T-helper 17 cell (primary cell): Measurements from ENCODE around the gene HIPK2. TPM values are rescaled to one million over a fixed set of nuclear protein-coding genes. Genes with fewer than 3 reads are reported as not detected.

Source experiments
- ATAC-seq: fragments of 150-1000 bp; cut with Tn5 transposase; 2 replicates; pipeline ENCODE4 v1.10.0; 2021; ENCODE audit warnings: mild to moderate bottlenecking, moderate library complexity
- DNase-seq, 3 donors: peaks; one replicate each; pipeline versions ENCODE4 v3.0.0 to v3.0.0-alpha.2; 2020 to 2021
- H3K9me3 ChIP-seq: one replicate; pipeline ENCODE4 v1.7.0; 2013; ENCODE audit warnings: low read length, mild to moderate bottlenecking; ENCODE audit not compliant: control insufficient read depth, poor library complexity, severe bottlenecking
- H3K27ac Mint-ChIP-seq: one replicate; pipeline ENCODE4 v1.8.0; 2022; ENCODE audit warnings: mild to moderate bottlenecking, moderate library complexity, mixed read lengths
- H3K27me3 Mint-ChIP-seq: one replicate; pipeline ENCODE4 v1.8.0; 2022; ENCODE audit warnings: mixed read lengths
- H3K36me3 Mint-ChIP-seq: one replicate; pipeline ENCODE4 v1.8.0; 2022; ENCODE audit warnings: low read depth, mixed read lengths
- H3K4me1 Mint-ChIP-seq: one replicate; pipeline ENCODE4 v1.8.0; 2022; ENCODE audit warnings: mild to moderate bottlenecking, mixed read lengths
- H3K4me3 Mint-ChIP-seq: one replicate; pipeline ENCODE4 v1.8.0; 2022; ENCODE audit warnings: mild to moderate bottlenecking, moderate library complexity, mixed read lengths
- total RNA-seq, 4 donors: library from RNA in 2 of 4; stranded (reverse) in 2 of 4; gene quantifications; one replicate each; pipeline ENCODE4 v1.2.3 and lab custom pipeline; 2022 to 2026

HIPK2 gene
- total RNA-seq, 2 donors from 2014 or later: 36.9 to 42.9 TPM

DNA sequence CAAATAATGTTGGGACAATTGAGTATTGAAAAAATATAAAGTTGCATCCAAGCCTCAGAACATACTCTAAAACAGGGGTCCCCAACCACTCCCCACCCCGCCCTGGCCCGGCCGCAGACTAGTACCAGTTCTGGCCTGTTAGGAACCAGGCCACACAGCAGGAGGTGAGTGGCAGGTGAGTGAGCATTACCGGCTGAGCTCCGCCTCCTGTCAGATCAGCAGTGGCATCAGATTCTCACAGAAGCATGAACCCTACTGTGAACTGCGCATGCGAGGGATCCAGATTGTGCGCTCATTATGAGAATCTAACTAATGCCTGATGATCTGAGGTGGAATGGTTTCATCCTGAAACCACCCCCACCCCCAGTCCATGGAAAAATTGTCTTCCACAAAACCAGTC is 19.4 kb downstream of the HIPK2 start:
- no peaks in the 10 kb centered on the region for H3K27me3 Mint-ChIP-seq
- H3K27ac Mint-ChIP-seq: no peak overlapping the region
- DNase-seq (no peak), ATAC-seq (no peak)
- H3K4me1 Mint-ChIP-seq: peaks cover 56% of the 10 kb centered on the region
- H3K9me3 ChIP-seq: no peaks in the 10 kb centered on the region
- no peak overlapping the region for H3K4me3 Mint-ChIP-seq
- peaks cover 3% of the 10 kb centered on the region for H3K36me3 Mint-ChIP-seq

DNA sequence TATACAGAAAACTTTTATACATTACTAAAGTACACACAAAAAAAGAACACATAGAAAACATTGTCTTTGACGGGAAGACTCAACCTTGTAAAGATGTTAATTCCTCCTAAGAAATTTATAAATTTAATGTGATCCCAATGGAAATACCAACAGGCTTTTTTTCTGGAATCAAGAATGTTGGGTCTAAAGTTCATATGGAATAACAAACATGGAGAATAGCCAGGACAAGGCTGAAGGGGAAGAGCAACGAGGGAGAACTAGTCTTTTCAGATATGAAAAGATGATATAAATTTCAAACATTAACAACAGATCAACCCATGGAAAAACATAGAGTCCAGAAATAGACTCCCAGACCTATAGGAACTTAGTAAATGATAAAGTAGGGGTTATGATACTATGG is 19.8 kb downstream of the HIPK2 start:
- Mint-ChIP-seq H3K36me3 (peaks cover 3% of the 10 kb centered on the region), H3K27ac (no peak overlapping the region), H3K27me3 (no peaks in the 10 kb centered on the region), H3K4me1 (peaks cover 60% of the 10 kb centered on the region), H3K4me3 (no peak overlapping the region)
- H3K9me3 ChIP-seq: no peaks in the 10 kb centered on the region
- ATAC-seq: no peak
- no peak for DNase-seq

DNA sequence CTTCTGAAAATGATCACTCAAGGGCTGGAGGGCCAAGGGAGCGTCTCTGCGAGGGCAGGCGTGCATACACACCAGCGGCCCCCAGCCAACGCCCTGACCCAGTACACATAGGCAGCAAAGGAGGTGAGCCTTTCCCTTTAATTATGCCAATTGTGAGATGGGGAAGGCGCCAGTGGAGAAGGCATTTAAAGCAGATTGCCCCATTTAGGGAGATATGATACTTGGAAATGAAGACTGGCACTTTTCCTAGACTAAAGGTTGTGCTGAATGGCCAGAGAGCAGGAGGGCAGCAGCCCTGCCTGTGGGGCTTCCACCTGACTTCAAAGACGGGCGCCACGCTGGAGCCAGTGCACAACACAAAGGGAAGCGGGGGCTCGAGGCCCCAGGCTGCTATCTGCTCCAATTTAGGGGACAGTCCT is 24.1 kb downstream of the HIPK2 start:
- ATAC-seq (no peak), DNase-seq (no peak)
- H3K36me3 Mint-ChIP-seq: no peaks in the 10 kb centered on the region
- no peak overlapping the region for H3K4me3 Mint-ChIP-seq
- peak overlapping the region; percentile 29 for H3K27ac Mint-ChIP-seq
- no peaks in the 10 kb centered on the region for H3K27me3 Mint-ChIP-seq
- no peaks in the 10 kb centered on the region for H3K9me3 ChIP-seq
- peaks cover 55% of the 10 kb centered on the region for H3K4me1 Mint-ChIP-seq

DNA sequence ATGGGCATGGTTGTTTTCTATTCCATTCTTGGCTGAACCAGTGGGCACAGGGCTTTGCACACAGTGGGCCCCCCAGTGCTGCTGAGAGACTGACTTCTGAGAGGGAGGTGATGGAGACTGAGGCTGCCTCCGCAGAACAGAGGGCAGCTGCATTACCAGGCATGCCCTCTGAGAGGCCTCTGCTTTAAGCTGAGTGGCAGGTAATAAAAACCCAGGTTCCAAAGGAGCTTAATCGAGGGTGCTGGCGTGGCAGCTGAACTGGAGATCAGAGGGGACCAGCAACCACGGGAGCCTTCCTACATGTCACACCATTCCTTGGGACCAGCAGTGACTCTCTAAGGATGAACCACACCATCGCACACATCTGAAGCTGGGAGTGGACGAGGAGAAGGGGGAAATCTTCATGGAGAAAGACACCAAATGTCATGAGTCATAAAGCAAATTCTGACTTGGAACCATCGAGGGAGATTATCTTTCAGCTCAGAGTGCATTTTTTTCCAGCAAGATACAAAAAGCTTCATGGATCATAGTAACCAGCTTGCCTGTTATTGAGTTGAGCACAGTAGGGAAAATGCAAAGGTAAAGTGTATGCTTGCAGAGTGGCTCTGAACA is 24.6 kb downstream of the HIPK2 start:
- Mint-ChIP-seq H3K4me1 (peaks cover 51% of the 10 kb centered on the region), H3K27ac (no peak overlapping the region), H3K4me3 (no peak overlapping the region), H3K27me3 (no peaks in the 10 kb centered on the region), H3K36me3 (no peaks in the 10 kb centered on the region)
- no peaks in the 10 kb centered on the region for H3K9me3 ChIP-seq
- ATAC-seq (peak; percentile 30), DNase-seq (no peak)

DNA sequence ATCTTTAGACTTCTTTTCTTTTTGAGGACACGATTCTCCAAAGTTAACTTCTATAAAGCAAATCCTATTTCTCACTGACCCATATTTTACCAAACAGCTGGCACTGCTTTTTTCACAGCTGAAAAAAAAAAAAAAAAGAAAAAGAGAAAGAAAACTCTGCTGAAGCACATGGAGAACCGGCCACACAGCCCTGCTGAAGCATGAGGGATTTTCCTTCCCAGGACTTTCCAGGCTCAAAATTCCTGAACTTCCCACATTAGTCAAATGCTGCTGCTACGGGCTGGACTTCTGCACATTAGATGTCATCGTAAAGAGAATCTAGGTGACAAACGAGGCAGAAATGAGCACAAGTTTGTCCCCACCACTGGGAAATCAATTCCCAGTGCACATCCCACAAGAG is 25.2 kb downstream of the HIPK2 start:
- H3K4me1 Mint-ChIP-seq: peaks cover 51% of the 10 kb centered on the region

DNA sequence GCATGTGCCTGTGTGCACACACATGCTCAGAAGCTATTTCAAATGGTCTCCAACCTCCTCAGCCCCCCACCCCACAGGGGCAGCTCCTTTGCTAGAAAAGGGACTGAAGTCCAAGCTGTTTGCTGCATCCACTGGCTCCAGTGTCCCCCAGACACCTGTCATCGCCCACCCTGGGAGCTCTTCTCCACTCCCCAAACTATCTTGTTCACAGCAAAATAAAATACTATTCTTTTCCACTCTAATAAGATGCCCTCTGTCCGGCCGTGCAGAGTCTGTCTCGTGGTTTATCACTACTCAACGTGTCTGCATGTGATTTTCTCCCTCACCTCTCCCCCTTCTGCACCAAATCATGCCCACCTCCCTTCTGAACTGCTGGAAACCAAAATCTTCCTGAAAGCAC is 25.6 kb downstream of the HIPK2 start:
- H3K27ac Mint-ChIP-seq: no peak overlapping the region
- ATAC-seq: no peak
- H3K4me3 Mint-ChIP-seq: no peak overlapping the region
- H3K4me1 Mint-ChIP-seq: peaks cover 51% of the 10 kb centered on the region
- H3K36me3 Mint-ChIP-seq: no peaks in the 10 kb centered on the region
- no peaks in the 10 kb centered on the region for H3K27me3 Mint-ChIP-seq
- DNase-seq: no peak
- no peaks in the 10 kb centered on the region for H3K9me3 ChIP-seq

More for the DNA sequence above, 25.2 kb downstream of the HIPK2 start:
- H3K27ac Mint-ChIP-seq: no peak overlapping the region
- no peaks in the 10 kb centered on the region for H3K9me3 ChIP-seq
- H3K36me3 Mint-ChIP-seq: no peaks in the 10 kb centered on the region
- no peaks in the 10 kb centered on the region for H3K27me3 Mint-ChIP-seq
- no peak overlapping the region for H3K4me3 Mint-ChIP-seq
- DNase-seq (no peak), ATAC-seq (no peak)

DNA sequence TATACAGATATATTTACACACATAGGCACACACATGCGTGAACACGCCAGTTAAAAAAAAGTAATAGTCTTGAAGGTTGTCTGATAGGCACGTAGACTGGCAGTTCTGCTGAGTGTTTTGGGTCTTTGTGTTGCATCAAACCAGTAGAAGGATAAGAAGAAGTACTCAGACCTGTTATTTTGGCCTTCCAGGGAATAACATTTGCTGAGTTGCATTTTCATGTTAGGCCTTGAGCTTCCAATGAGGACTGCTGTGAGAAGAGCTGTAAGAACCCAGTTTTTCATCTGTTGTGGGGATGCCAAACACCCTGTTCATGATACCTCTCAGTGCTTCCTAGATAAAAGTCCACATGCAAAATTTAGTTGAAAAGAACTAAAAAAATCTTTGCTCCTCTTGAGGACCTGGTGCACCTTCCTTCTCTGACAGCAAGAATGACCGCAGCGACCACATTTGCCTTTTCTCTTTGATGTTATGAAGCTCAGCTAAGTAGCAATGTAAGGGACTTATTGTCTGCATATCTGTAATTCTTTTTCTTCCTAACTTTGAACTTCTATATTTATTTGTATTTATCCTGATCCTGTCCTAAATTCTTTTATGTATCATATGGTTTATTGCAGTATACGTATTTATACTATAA is 27.2 kb downstream of the HIPK2 start:
- no peaks in the 10 kb centered on the region for H3K9me3 ChIP-seq
- H3K27me3 Mint-ChIP-seq: no peaks in the 10 kb centered on the region
- ATAC-seq (peak; percentile 57), DNase-seq (no peak)
- H3K27ac Mint-ChIP-seq: peak overlapping the region; percentile 74
- peaks cover 50% of the 10 kb centered on the region for H3K4me1 Mint-ChIP-seq
- no peak overlapping the region for H3K4me3 Mint-ChIP-seq
- H3K36me3 Mint-ChIP-seq: no peaks in the 10 kb centered on the region

DNA sequence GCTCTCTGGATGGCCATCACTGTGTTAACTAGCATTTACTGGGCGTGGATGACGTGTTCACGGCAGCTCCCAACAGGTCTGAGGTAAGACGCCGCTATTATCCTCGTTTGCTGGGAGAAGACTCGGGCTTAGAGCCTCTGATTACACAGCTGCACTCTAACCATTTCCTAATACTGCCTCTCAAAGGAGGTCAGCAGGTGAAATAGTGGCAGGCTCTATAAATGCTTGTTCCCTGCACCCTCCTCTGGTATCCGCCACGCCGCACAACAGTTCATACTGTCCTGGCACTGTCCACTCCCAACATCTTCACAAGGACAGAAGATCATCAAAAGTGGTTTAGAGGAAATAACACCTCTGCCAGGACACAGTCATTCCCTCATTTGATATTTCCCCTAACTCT is 28.3 kb downstream of the HIPK2 start:
- no peak overlapping the region for H3K4me3 Mint-ChIP-seq
- ATAC-seq (no peak), DNase-seq (no peak)
- no peaks in the 10 kb centered on the region for H3K27me3 Mint-ChIP-seq
- peaks cover 44% of the 10 kb centered on the region for H3K4me1 Mint-ChIP-seq
- no peaks in the 10 kb centered on the region for H3K36me3 Mint-ChIP-seq
- peak overlapping the region; percentile 74 for H3K27ac Mint-ChIP-seq
- no peaks in the 10 kb centered on the region for H3K9me3 ChIP-seq

DNA sequence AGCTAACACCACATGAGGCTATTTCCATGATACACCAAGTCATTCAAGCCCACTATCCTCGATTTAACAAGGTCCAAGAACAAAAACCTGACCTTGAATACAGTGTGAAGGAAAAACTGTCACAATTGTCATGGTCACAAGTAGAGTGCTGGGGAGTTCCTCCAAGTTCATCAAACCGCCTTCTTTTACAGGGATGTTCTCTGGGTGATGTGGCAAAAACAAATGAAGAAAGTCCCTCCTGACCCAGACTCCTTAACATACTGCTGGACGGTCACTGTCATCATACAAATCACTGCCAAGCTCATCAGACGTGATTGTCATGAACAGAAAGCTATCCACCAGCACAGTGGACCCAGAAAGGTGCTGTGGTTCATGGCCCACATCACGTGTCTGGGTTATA is 28.9 kb downstream of the HIPK2 start:
- H3K9me3 ChIP-seq: no peaks in the 10 kb centered on the region
- Mint-ChIP-seq H3K27ac (peak overlapping the region; percentile 51), H3K4me1 (peaks cover 44% of the 10 kb centered on the region), H3K4me3 (no peak overlapping the region), H3K36me3 (peaks cover 2% of the 10 kb centered on the region), H3K27me3 (no peaks in the 10 kb centered on the region)
- ATAC-seq: no peak
- DNase-seq: no peak

DNA sequence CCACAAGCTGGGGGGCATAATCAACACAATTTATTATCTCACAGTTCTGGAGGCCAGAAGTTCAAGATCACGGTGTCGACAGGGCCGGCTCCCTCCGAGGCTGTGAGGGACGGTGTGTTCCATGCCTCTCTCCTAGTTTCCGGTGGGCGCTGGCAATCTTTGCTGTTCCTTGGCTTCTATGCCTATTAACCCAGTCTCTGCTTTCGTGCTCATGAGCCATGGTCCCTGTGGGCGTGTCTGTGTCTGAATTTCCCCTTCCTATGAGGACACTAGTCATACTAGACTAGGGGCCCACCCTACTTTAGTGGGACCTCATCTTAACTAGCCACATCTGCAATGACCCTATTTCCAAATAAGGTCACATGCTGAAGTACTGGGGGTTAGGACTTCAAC is 29.4 kb downstream of the HIPK2 start:
- H3K9me3 ChIP-seq: no peaks in the 10 kb centered on the region
- peak overlapping the region; percentile 51 for H3K27ac Mint-ChIP-seq
- no peaks in the 10 kb centered on the region for H3K27me3 Mint-ChIP-seq
- peaks cover 44% of the 10 kb centered on the region for H3K4me1 Mint-ChIP-seq
- no peak overlapping the region for H3K4me3 Mint-ChIP-seq
- H3K36me3 Mint-ChIP-seq: peaks cover 2% of the 10 kb centered on the region
- ATAC-seq: no peak
- no peak for DNase-seq

DNA sequence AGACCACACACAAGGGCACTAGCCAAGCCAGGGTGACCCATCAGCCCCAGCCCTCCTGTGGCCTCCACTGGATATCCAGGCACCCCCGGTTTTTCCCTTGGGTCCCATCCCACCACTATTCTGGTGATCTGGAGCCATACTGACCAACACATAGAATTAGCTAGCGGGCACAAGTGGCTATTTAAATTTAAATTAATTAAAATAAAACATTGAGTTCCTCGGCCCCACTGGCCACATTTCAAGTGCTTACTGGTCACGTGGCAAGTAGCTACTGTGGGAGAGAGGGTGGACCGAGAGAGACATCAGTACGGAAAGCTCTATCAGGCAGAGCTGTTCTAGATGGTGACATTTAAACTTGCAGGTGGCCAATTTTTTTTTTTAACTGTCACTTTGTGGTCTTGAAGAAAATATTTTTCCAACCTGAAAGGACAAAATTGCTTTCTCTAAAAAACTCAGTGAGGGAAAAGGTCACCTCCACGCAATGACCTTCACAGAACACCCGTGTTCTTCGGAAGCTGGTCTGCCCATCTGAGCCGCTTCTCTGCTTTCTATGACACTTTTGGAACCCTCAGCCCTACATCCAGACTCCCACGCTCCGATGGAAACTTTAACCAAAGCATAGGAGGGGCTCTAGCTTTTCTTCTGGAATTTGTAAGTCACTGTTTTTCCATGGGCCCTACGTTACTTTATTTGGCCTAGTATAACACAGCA is 30.0 kb downstream of the HIPK2 start:
- no peak for DNase-seq
- peaks cover 41% of the 10 kb centered on the region for H3K4me1 Mint-ChIP-seq
- H3K27ac Mint-ChIP-seq: peak overlapping the region; percentile 51
- H3K9me3 ChIP-seq: no peaks in the 10 kb centered on the region
- no peak overlapping the region for H3K4me3 Mint-ChIP-seq
- no peak for ATAC-seq
- peaks cover 2% of the 10 kb centered on the region for H3K36me3 Mint-ChIP-seq
- no peaks in the 10 kb centered on the region for H3K27me3 Mint-ChIP-seq

DNA sequence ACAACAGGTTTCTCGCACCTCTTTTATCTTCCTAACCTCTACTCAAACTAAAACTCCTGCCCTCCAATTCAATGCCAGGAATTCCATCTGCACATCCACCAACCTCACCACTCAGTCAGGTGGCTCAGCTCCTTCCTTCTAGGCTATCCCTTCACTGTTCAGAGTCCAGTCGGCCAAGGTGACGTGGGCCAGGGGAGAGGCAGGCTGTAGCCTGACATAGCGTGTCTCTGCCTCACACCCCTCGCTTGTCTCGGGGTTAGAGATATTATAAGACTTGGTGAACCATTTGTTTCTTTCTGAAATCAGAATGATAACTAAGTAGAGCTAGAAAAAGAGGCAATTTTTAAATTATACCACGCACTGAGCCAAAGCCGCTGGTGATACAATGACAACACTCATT is 31.1 kb downstream of the HIPK2 start:
- DNase-seq (no peak), ATAC-seq (no peak)
- no peaks in the 10 kb centered on the region for H3K27me3 Mint-ChIP-seq
- H3K4me1 Mint-ChIP-seq: peaks cover 39% of the 10 kb centered on the region
- no peaks in the 10 kb centered on the region for H3K9me3 ChIP-seq
- H3K36me3 Mint-ChIP-seq: peaks cover 2% of the 10 kb centered on the region
- H3K4me3 Mint-ChIP-seq: no peak overlapping the region
- H3K27ac Mint-ChIP-seq: peak overlapping the region; percentile 62

DNA sequence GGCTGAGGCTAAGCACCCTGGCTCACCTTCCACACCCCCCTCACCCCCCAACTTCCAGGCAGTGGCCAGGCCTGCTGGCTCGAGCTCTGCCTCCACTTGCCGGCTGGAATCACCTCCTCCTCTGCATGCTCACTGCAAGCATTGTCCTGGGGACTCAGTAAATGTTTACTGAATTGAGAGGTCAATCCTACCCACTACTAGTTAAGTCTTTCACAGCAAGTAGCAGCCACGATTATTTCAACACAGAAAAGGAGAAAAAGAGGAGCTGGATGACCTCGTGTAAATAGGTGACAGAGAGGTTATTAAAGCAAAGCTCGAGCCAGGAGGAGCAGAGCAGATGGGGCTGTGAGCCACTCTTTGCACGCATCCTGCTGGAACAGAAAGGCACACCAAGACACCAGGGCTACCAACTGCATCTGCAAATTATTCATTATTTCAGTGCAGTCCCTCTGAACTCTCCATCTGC is 32.1 kb downstream of the HIPK2 start:
- H3K27ac Mint-ChIP-seq: peak overlapping the region; percentile 59
- H3K4me3 Mint-ChIP-seq: no peak overlapping the region
- no peak for ATAC-seq

More for the DNA sequence above, 32.1 kb downstream of the HIPK2 start:
- H3K4me1 Mint-ChIP-seq: peaks cover 40% of the 10 kb centered on the region
- no peak for DNase-seq
- H3K36me3 Mint-ChIP-seq: peaks cover 2% of the 10 kb centered on the region
- H3K9me3 ChIP-seq: no peaks in the 10 kb centered on the region
- H3K27me3 Mint-ChIP-seq: no peaks in the 10 kb centered on the region
